ENCODE data around the gene NSUN5. TPM values are rescaled to one million over a fixed set of nuclear protein-coding genes. Genes with fewer than 3 reads are reported as not detected.

NSUN5 gene
- polyA plus RNA-seq, 1 donor (not counting 4 experiments of a cell fraction or from before 2014, with no cell fraction given) = 16.8 TPM

DNA sequence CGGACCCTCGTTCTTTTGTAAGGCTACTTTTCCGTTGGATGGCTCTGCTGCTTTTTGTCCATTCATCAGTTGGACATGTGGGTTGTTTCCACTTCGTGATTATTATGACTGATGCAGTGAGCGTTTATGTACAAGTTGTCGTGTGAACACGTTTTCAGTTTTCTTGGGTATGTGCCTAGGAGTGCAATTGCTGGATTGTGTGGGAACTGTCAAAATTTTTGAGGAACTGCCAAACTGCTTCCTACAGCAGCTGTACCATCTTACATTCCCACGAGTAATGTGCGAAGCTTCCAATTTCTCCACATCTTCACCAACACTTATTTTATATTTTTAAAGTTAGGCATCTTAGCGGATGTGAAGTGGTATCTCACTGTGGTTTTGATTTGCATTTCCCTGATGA, 29.7 kb upstream of the NSUN5 start:
- FAIRE-seq (no peak), DNase-seq (ENCODE audit: low read depth, low spot score) (no peak)
- Histone ChIP-seq H3K27me3 (ENCODE audit: control insufficient read depth, extremely low read depth, insufficient read depth, low read length) (peaks cover 16% of the 10 kb centered on the region), H3K4me2 (ENCODE audit: control insufficient read depth, extremely low read depth, insufficient read depth, low read depth, low read length) (no peak overlapping the region), H3K4me3 (ENCODE audit: control insufficient read depth in 2 of 3, extremely low read depth in 1 of 3, insufficient read depth in 2 of 3, low read depth in 1 of 3, low read length in 3 of 3) (no peak overlapping the region), H3K9me1 (ENCODE audit: control insufficient read depth, extremely low read depth, insufficient read depth, low read length) (no peaks in the 10 kb centered on the region), H3K79me2 (ENCODE audit: control insufficient read depth, insufficient read depth, low read length) (no peaks in the 10 kb centered on the region), H3K4me1 (ENCODE audit: control insufficient read depth, extremely low read depth, insufficient read depth, low read length) (no peaks in the 10 kb centered on the region), H3K9ac (ENCODE audit: control insufficient read depth, extremely low read depth, insufficient read depth, low read length) (no peak overlapping the region), H3K9me3 (ENCODE audit: control insufficient read depth, low read depth, low read length) (no peaks in the 10 kb centered on the region), H4K20me1 (ENCODE audit: control insufficient read depth, extremely low read depth, insufficient read depth, low read length) (no peaks in the 10 kb centered on the region), H2AFZ (ENCODE audit: control insufficient read depth, low read length) (no peak overlapping the region), H3K36me3 (ENCODE audit: control insufficient read depth in 2 of 2, extremely low read depth in 1 of 2, insufficient read depth in 2 of 2, low read length in 2 of 2) (no peaks in the 10 kb centered on the region), H3K27ac (ENCODE audit: control insufficient read depth, insufficient read depth, low read length) (no peak overlapping the region)
- no peak for TF ChIP-seq EZH2 (IDR thresholded peaks at IDR 0.05; ENCODE audit: low read length)
- no peak for TF ChIP-seq CTCF (optimal IDR thresholded peaks at IDR 0.05 in 1 of 3, IDR thresholded peaks at IDR 0.05 in 1 of 3, conservative IDR thresholded peaks at IDR 0.05 in 1 of 3; ENCODE audit: extremely low read depth in 1 of 3, insufficient read depth in 2 of 3, low read length in 3 of 3)
- dilution Hi-C loops (cut with MboI; ENCODE audit: extremely low pct_ligation_motif_present, low sequenced_read_pairs) = no loop called here

- dilution Hi-C loops (cut with MboI; ENCODE audit: extremely low pct_ligation_motif_present, low sequenced_read_pairs) = no loop called here
- Histone ChIP-seq H3K9me3 (ENCODE audit: control insufficient read depth, low read depth, low read length) (no peaks in the 10 kb centered on the region), H4K20me1 (ENCODE audit: control insufficient read depth, extremely low read depth, insufficient read depth, low read length) (no peaks in the 10 kb centered on the region), H3K9me1 (ENCODE audit: control insufficient read depth, extremely low read depth, insufficient read depth, low read length) (no peaks in the 10 kb centered on the region), H3K27me3 (ENCODE audit: control insufficient read depth, extremely low read depth, insufficient read depth, low read length) (peaks cover 16% of the 10 kb centered on the region), H3K4me1 (ENCODE audit: control insufficient read depth, extremely low read depth, insufficient read depth, low read length) (no peaks in the 10 kb centered on the region), H3K36me3 (ENCODE audit: control insufficient read depth in 2 of 2, extremely low read depth in 1 of 2, insufficient read depth in 2 of 2, low read length in 2 of 2) (no peaks in the 10 kb centered on the region), H3K27ac (ENCODE audit: control insufficient read depth, insufficient read depth, low read length) (no peak overlapping the region), H3K79me2 (ENCODE audit: control insufficient read depth, insufficient read depth, low read length) (no peaks in the 10 kb centered on the region), H3K4me3 (ENCODE audit: control insufficient read depth in 2 of 3, extremely low read depth in 1 of 3, insufficient read depth in 2 of 3, low read depth in 1 of 3, low read length in 3 of 3) (no peak overlapping the region), H2AFZ (ENCODE audit: control insufficient read depth, low read length) (no peak overlapping the region), H3K4me2 (ENCODE audit: control insufficient read depth, extremely low read depth, insufficient read depth, low read depth, low read length) (no peak overlapping the region), H3K9ac (ENCODE audit: control insufficient read depth, extremely low read depth, insufficient read depth, low read length) (no peak overlapping the region)
- FAIRE-seq (no peak), DNase-seq (ENCODE audit: low read depth, low spot score) (no peak)
- no peak for TF ChIP-seq EZH2 (IDR thresholded peaks at IDR 0.05; ENCODE audit: low read length)
- TF ChIP-seq CTCF (optimal IDR thresholded peaks at IDR 0.05 in 1 of 3, IDR thresholded peaks at IDR 0.05 in 1 of 3, conservative IDR thresholded peaks at IDR 0.05 in 1 of 3; ENCODE audit: extremely low read depth in 1 of 3, insufficient read depth in 2 of 3, low read length in 3 of 3) = no peak
Observed at GRCh38 chr7:73332447-73332846, 23.8 kb upstream of the NSUN5 start.
